COLO668 (cell line): ENCODE measurements around the gene NEMF.
A peak's percentile ranks its signal among the peaks of the same experiment; 100 is the strongest.
"Not testable (repeated sequence)": the region's sequence is repeated elsewhere in the genome, so short reads cannot be mapped to it uniquely, and the experiment has no call there.

Source experiments
- DNase-seq: peaks from one replicate; lab custom pipeline; 2025; ENCODE audit not compliant: unreplicated experiment; lab: John Stamatoyannopoulos, UW

The NEMF gene

DNA sequence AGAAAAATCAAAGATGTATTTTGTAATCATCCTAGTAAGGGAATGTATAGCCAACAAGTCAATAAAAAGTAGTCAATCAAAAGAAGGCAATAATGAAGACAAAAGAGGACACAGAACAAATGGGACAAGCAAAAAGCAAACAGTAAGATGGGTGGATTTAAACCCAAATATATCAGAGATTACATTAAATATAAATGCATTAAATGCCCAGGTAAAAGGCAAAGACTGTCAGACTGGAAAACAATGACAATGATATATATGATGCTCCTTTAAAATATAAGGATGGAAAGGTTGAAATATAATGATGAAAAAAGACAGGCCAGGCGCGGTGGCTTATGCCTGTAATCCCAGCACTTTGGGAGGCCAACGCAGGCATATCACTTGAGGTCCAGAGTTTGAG lies 35.7 kb downstream of the NEMF start:
- no peak for DNase-seq

DNA sequence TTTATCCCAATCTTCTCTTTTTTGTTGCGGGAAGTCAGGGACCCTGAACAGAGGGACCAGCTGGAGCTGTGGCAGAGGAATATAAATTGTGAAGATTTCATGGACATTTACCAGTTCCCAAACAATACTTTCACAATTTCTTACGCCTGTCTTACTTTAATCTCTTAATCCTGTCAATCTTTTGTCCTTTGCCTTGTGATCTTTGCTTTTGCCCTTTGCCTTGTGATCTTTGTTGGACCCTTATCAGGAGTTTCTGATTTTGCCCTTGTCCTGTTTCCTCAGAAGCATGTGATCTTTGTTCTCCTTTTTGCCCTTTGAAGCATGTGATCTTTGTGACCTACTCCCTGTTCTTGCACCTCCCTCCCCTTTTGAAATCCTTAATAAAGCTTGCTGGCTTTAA lies 36.5 kb downstream of the NEMF start:
- not testable (repeated sequence) for DNase-seq

DNA sequence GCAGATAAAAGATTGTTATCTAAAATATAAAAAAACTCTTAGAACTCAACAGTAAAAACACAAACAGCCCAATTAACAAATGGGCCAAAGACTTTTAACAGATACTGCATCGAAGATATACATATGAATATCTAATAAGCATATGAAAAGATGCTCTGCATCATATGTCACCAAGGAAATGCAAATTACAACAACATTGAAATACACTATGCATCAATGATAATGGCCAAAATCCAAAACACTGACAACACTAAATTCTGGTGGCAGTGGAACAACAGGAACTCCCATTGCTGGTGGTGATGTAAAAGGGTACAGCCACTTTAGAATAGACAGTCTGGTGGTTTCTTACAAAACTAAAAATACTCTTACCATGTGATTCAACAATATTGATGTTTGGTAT lies 43.8 kb downstream of the NEMF start:
- no peak for DNase-seq

DNA sequence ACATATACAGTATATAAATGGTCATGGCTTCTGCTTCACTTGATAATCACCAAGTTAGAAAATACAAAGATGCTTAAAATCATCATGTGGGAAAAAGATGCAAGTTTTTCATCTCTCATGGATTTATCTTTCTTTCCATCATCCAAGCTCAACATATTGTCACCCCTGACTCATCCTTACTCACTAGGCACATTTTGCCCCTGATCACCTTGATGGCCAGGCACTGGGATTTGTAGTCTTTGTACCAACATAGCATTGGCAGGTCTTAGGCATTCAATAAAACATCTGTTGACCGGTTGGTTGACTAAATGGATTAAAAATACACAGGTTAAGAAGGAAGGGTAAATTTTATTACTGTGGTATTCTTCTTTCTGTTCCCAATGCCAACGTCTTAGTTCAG lies 56.6 kb downstream of the NEMF start:
- DNase-seq = no peak

DNA sequence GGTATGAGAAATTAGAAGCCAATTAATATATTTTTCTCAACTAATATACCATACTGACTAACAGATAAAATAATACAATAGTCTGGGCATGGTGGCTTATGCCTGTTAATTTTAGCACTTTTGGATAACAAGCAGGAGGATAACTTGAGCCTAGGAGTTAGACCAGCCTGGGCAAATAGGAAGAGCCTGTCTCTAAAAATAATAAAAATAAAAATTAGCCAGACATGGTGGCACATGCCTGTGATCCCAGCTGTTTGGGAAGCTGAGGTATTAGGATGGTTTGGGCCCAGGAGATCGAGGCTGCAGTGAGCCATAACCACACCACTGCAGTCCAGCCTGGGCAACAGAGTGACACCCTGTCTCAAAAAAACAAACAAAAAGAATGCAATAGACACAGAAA lies 60.0 kb downstream of the NEMF start:
- no peak for DNase-seq

DNA sequence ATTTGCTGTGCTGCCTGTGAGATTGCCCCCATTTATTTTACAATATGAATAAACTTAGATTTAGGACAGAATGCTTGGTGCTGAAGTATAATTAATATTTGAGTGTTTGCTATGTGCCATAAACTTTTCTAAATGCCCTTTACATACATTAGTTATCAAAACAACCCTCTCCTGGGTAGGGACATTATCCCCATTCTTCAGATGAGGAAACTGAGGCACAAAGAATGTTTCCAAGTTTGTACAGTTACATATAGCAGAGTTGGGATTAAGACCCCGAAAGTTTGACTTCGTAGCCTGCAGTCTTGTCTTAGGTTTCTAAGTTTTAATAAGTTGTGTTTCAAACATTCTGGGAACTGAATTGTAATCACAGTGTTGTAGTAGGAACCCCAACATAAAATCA lies 66.3 kb downstream of the NEMF start:
- no peak for DNase-seq

DNA sequence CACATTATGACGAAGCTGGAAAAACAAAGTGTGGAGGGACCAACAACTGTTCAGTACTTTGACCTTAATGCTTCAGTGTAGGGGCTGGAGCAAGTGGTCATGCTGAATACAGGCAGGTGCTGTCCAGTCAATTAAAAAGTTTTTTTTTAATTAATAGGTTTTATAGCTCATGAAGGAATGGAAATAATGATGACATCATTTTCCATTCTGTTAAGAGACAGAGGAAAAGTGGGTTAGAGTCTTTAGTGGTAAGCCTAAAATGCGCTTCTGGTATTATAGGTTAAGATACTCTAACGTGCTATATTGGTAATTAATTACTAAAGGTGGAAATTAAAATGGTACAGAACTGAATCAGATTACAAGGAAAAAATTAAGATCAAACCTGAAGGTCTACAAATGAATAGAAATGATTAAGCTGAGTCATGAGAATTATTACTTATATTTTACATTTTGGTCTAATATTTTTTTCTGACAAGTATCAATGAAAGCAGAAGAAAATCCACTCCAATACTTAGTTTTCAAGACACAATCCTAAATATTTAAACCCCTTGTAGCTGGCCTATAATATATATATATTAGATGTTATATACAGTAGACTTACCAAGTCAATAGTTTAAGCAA lies 69.1 kb downstream of the NEMF start:
- DNase-seq = no peak

DNA sequence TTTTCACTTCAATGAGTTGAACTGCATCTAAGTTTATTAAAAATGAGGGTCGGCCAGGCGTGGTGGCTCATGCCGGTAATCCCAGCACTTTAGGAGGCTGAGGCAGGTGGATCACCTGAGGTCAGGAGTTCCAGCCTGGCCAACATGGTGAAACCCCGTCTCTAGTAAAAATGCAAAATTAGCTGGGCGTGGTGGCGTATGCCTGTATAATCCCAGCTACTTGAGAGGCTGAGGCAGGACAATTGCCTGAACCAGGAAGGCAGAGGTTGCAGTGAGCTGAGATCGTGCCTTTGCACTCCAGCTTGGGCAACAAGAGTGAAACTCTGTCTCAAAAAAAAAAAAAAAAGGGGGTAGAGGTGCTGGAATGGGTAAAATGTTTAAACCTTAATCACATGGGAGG lies 71.5 kb downstream of the NEMF start:
- not testable (repeated sequence) for DNase-seq

DNA sequence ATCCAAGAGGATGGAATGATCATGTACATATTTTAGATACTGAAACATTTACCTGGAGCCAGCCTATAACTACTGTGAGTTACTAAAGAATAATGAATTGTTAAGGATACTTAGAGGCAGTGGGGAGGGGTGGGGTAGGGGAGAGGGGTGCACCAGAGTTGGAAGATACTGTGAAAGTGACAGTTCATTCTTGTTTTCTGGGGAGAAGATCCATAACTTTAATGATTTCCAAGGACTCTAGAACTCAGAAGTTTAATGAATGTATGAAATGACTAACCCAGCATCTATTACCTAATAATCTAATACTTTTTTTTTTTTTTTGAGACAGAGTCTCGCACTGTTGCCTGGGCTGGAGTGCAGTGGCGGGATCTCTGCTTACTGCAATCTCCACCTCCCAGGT lies 74.2 kb downstream of the NEMF start:
- no peak for DNase-seq

DNA sequence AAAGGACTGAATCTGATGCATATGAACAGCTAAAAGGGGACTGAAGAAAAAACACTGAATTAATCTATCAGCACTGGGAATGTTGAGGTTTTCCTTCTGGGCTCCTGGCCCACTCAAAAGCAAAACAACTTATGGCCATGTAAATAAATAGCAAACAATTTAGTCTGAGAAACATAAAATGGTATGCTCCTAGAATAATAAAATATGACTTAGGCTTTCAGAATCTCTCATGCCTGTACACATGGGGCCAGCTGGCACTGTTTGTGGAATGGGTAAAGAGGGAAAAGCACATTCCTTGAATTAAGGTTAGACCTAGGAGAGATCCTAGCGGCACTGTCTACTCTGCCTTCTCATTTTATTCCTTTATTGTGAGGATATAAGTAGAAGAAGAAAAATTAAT lies 78.5 kb downstream of the NEMF start:
- no peak for DNase-seq

DNA sequence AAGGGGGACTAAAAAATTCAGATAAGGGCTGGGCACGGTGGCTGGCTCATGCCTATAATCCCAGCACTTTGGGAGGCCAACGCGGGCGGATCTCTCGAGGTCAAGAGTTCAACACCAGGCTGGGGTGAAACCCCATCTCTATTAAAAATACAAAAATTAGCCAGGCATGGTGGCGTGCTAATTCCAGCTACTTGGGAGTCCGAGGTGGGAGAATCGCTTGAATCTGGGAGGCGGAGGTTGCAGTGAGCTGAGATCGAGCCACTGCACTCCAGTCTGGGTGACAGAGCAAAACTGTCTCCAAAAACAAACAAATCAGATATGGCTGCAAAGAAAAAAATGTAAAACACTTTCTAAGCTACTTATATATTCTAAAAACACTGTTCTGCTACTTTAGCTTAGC lies 80.9 kb downstream of the NEMF start:
- not testable (repeated sequence) for DNase-seq

DNA sequence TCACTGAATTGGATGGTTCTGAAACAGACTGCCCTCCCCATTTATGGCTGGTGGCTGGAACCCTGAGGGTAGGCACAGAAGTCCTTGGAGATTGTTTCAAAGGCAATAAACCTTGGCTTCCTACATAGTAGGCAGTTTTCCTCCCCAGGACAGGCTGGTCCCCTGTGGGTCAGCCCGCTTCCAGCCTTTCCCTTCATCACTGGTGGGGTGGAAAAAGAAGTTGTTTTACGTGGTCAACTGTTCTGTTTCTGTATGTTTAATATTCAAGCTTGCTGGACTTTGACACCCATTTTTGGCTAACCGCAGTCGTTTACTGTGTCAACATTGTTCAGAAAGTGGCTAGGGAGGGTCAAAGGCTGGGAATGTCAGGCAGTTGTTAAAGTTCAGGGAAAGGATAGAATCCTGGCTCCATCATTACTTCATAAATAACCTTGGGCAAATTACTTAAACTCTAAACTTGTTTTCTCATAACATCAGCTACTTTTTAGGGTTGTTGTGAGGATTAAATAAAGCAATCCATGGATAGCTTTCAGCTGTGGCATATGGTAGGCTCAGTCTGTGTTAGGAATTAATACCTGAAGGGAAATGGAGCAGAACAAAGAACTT lies 82.3 kb downstream of the NEMF start:
- DNase-seq = peak; percentile 55

DNA sequence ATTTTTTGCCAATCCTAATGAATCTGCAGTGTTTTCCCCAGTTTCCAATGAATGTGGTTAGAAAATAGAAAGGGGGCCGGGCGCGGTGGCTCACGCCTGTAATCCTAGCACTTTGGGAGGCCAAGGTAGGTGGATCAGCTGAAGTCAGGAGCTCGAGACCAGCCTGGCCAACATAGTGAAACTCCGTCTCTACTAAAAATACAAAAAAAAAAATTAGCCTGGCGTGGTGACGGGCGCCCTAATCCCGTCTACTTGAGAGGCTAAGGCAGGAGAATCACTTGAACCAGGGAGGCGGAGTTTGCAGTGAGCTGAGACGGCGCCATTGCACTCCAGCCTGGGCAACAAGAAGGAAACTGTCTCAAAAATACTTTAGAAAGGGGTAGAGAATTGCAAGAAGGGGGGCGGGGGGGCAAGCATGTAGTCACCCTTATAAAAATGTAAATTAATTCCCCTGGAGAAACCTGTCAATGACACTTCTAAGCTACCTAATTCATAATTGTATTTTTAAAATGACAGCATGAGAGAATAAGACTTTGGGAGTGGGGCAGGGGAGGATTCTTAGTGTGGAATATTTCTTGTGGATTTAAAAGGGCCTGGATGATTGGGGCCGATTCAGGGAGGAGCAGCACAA lies 82.9 kb downstream of the NEMF start:
- no peak for DNase-seq

DNA sequence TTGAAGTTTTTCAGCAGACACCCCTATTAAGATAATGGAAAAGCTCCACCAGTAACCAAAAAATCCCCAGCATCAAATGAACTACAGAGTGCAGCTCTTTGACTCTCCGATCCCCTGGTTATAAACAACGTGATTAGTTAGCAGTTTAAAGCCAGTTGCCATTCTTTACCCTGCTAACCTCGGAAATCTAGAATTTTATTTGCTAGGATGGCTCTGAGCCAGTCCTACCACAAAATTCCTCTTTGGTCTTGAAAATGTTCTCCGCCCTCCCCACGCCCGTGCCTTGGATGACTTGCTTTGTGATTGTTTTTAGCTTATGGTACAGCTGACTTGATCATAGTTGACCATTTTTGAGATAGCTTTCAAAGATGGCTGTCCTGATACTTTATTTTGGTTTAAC lies 83.4 kb downstream of the NEMF start:
- no peak for DNase-seq

DNA sequence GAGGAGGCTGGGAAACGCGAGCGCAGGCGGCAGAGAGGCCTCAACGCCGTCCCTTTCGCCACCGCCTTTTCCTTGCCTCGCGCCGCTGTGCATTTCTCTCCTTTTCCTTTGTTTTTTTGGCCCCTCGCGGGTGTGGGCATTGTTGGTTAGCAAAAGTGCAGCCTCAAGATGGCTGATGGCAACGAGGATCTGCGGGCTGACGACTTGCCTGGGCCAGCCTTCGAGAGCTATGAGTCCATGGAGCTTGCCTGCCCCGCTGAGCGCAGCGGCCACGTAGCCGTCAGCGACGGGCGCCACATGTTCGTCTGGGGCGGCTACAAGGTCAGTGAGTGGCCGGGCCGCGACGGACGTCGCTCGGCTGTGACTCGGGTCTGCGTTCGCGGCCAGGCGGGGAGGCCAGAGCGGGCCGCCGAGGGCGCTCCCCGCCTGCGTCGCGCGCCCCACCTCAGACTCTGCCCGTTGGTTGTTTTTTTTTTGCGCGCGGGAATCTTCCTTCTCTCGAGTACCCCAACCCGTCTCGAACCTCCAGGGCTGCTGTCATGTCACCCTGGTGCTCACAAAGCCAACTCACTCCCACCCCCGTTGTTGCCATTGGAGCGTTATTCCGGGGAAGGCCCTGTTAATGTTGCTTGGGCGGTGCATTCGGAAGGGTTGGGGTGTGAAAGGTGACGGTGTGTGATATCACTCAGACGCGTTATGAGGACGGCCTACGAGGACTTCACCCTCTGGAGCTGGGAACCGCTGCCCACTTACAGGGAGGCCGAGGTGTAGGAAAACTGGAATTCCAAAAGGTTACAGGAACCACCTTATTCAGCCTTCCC lies 84.1 kb downstream of the NEMF start:
- DNase-seq = peak; percentile 68

DNA sequence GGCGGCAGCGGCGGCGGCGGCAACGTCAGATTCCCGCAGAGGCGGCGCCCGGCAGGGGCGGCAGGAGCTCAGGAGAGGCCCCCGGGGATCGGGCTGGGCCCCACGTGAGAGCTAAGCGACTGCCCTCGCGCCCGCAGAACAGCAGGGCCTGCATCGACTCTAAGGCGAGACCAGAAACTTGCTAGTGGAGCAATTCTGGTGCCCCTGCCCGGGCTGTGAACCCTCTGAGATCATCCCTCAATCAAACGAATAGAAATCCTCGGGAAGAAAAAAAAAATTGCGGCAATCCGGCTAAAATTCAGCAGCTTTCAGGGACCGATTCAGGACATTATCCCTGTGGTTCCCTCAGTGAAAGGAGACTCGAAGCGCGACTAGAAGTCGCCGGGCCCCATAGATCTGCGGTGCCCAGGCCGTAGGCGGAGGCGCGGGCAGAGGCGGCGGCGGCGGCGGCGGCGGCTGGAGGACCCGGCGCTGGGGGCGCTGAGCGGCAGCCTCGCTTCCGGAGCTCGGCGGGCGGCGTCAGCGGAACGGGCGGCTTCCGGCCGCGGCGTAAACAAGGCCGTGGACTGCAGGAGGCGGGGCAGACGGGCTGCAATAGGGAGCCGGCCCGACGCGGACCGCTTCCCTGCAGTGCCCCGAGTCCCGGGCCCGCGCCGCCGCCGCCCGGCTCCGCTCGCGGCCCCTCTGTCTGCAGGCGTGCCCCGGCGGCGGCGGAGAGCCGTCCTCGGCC lies 84.9 kb downstream of the NEMF start, which contains the start of gene KLHDC2:
Gene KLHDC2, plus strand, starts transcription at position 583 of the 730 bp plus-strand sequence. CDS start 316 bp downstream, outside the sequence.
- peak; percentile 97 for DNase-seq

DNA sequence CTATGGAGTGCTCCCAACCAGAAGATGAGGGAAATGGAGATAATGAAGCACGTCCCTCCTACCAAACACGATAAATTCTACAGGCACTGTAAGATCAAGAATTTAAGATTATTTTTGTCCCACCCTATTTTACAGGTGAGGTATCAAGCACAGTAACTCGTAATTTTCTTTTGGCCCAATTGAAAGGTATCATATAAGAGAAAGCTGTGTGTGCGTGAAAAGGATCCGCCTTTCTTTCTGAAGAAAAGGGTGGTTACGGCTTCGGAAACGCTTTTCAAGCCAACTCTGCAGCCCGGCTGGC lies 85.4 kb downstream of the NEMF start:
- DNase-seq = no peak

DNA sequence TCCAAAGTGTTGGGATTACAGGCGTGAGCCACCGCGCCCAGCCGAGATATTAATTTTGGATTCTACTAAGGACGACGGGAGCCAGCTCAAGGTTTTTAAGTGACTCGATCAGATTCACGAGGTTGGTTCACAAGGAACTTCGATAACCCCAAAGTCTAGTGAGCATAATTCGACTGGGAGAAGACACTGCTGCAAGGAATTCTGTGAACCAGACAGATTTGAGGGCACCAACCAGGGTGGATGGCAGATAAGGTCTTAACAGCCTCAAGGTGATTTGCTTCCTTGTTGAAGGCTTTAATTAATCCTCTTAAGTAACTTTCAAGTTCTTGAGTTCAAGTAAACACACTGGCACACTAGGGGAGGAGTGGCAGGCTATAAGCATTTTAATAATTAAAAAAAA lies 85.7 kb downstream of the NEMF start:
- no peak for DNase-seq

DNA sequence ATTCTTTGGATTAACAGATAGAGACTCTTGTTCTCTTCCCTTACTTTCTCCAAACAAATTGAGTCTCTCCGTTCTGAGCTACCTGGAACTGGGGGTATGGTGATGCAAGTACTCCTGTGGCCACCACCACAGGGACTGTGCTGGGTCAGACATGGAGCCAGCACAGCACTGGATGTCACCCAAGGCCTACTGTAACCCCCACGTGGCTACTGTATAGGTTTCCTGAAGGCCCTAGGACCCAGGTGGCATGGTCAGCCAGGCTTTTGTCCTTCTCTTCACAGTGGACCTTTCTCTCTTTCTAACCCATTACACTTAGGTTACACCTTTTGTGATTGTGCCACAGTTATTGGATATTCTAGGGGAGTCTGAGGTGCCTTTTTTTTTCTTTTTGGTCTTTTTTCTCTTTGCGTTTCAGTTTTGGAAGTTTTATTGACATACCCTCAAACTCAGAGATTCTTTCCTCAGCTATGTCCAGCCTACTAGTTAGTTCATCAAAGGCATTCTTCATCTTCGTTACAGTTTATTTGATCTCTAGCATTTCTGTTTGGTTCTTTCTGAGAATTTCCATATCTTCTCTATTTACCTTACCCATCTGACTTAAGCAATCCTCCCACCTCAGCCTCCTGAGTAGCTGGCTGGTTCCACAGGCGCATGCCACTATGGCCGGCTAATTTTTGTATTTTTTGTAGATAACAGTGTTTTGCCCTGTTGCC lies 90.6 kb downstream of the NEMF start:
- no peak for DNase-seq

DNA sequence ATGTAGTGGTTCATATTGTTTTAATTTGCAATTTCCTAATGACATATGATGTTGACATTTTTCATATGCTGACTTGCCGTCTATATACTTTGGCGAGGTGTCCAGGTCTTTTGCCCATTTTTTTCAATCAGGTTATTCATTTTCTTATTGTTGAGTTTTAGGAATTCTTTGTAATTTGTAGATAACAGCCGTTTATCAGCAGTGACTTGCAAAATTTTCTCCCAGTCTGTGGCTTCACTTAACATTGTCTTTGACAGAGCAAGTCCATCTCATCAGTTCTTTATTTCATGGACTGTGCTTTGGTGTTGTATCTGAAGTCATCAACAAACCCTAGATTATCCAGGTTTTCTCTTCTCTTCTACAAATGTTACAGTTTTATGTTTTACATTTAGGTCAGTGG lies 97.2 kb downstream of the NEMF start:
- DNase-seq = no peak
